ENCODE measurements around the gene LY6G5C.

GRCh38 chr6:31658983-31659648, 21.8 kb downstream of the LY6G5C start:
- TF ChIP-seq NCOR1 (IDR thresholded peaks at IDR 0.05; ENCODE audit: borderline replicate concordance, low read length) (no peak), BRCA1 (CRISPR knock-in tag; IDR thresholded peaks at IDR 0.05) (no peak), SP1 (IDR thresholded peaks at IDR 0.05) (no peak), SP1 (CRISPR knock-in tag; IDR thresholded peaks at IDR 0.05) (no peak), ZNF383 (CRISPR knock-in tag; IDR thresholded peaks at IDR 0.05; ENCODE audit: borderline replicate concordance) (no peak), SMC3 (IDR thresholded peaks at IDR 0.05; ENCODE audit: low read length) (no peak), SALL1 (CRISPR knock-in tag; IDR thresholded peaks at IDR 0.05) (peak; percentile 57; the same call in 1 of the 2 replicates), ZNF674 (CRISPR knock-in tag; IDR thresholded peaks at IDR 0.05; ENCODE audit: low read depth) (no peak), RFX5 (IDR thresholded peaks at IDR 0.05; ENCODE audit: low read depth, low read length) (no peak)
